Smooth muscle cell (in vitro differentiated cells): ENCODE data around the gene NPTXR. TPM values are rescaled to one million over a fixed set of nuclear protein-coding genes. Genes with fewer than 3 reads are reported as not detected.

Source experiments
- DNase-seq: peaks from one replicate; lab custom pipeline; 2025; ENCODE audit not compliant: unreplicated experiment; lab: John Stamatoyannopoulos, UW
- H2AFZ ChIP-seq: fragments of 200-600 bp; sonication (generic); 2 replicates; pipeline ENCODE4 v1.6.0; 2016; ENCODE audit warnings: antibody characterized with exemption, low read depth, mild to moderate bottlenecking
- H3F3A ChIP-seq: fragments of 200-600 bp; sonication (generic); 2 replicates; pipeline ENCODE4 v1.6.0; 2017; ENCODE audit warnings: antibody characterized with exemption, low read depth
- H3K27ac ChIP-seq: fragments of 200-600 bp; sonication (generic); 2 replicates; pipeline ENCODE4 v1.5.1; 2016; ENCODE audit warnings: low read depth, mild to moderate bottlenecking
- H3K27me3 ChIP-seq: fragments of 200-600 bp; sonication (generic); 2 replicates; pipeline ENCODE4 v1.6.1; 2016; ENCODE audit warnings: low read depth, mild to moderate bottlenecking
- H3K36me3 ChIP-seq: fragments of 200-600 bp; sonication (generic); 2 replicates; pipeline ENCODE4 v1.5.1; 2016; ENCODE audit warnings: low read depth
- H3K4me1 ChIP-seq: fragments of 200-600 bp; sonication (generic); 2 replicates; pipeline ENCODE4 v1.5.1; 2016; ENCODE audit warnings: low read depth
- H3K4me2 ChIP-seq: fragments of 200-600 bp; sonication (generic); 2 replicates; pipeline ENCODE4 v1.6.0; 2016; ENCODE audit warnings: mild to moderate bottlenecking
- H3K4me3 ChIP-seq: fragments of 200-600 bp; sonication (generic); 2 replicates; pipeline ENCODE4 v1.5.1; 2016; ENCODE audit warnings: mild to moderate bottlenecking
- H3K79me2 ChIP-seq: fragments of 200-600 bp; sonication (generic); 2 replicates; pipeline ENCODE4 v1.6.0; 2016; ENCODE audit warnings: low read depth, mild to moderate bottlenecking
- H3K9ac ChIP-seq: fragments of 200-600 bp; sonication (generic); 2 replicates; pipeline ENCODE4 v1.6.0; 2016; ENCODE audit warnings: low read depth
- H3K9me3 ChIP-seq: fragments of 200-600 bp; sonication (generic); replicated peaks from 2 replicates; pipeline ENCODE4 v1.5.1; 2016; ENCODE audit warnings: low read depth
- H4K20me1 ChIP-seq: fragments of 200-600 bp; sonication (generic); 2 replicates; pipeline ENCODE4 v1.6.0; 2016; ENCODE audit warnings: low read depth
- WGBS: methylation state at CpG from one replicate; pipeline ENCODE4 v1.1.7; 2016; ENCODE audit warnings: low lambda C conversion rate; 5-methylcytosine and 5-hydroxymethylcytosine counted together
- polyA plus RNA-seq: library from polyadenylated mRNA; unstranded; fragments of >200 nt; fragmentation: Nextera tagmentation; extraction: Ambion mirVana; gene quantifications from 2 replicates; pipeline ENCODE4 v1.2.1, GENCODE V29; 2016
- total RNA-seq: library from RNA; depleted of rRNA; stranded (reverse); fragments of >200 nt; gene quantifications from 2 replicates; pipeline ENCODE4 v1.2.3, GENCODE V29; 2014
- TF ChIP-seq, protein P1 (sequence below): fragments of 200-600 bp; sonication (generic); IDR thresholded peaks from 2 replicates; pipeline ENCODE4 v1.5.1; 2017; ENCODE audit warnings: borderline replicate concordance, mild to moderate bottlenecking, antibody characterized with exemption; ENCODE audit not compliant: insufficient read depth, poor library complexity, severe bottlenecking

The NPTXR gene
- total RNA-seq (1.3 and 2.0 TPM in 2 replicates), polyA plus RNA-seq (3.2 and 3.9 TPM in 2 replicates)

DNA sequence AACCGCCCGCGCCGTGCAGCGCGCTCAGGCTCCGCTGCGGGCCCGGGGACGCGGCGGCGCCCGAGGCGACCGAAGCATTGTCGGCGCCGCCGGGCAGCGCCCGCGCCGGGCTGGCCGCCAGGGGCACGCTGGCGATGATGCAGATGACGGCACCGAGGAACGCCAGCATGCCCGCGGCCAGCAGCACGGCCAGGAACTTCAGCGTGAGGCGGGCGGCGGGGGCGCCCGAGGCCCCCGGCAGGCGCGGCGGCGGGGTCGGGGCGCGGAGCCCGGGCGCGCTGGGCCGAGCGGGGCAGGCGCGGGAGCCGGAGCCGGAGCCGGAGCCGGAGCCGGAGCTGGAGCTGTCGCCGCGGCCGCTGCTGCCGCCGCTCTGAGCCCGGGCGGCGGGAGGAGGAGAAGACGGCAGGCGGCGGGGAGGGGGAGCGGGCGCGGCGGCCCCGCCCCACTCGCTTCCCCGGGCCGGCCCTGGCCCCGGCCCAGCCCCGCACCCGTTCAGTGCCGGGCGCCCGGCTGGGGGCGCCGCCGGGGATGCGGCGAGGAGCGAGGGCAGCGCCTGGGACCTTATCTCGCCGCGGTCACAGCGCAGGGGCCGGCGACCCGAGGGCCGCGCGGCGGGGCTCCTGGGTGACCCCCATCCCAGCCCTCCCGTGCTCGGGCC, at the start of gene NPTXR:
Gene NPTXR (minus strand): TSS at position 372 of the 658 bp plus-strand sequence.
- H3K9me3 ChIP-seq = no peaks in the 10 kb centered on the region
- peak; percentile 48 for DNase-seq
- H3K27me3 ChIP-seq = peaks cover 17% of the 10 kb centered on the region
- H3K9ac ChIP-seq = no peak within 1 kb of the TSS
- H3K27ac ChIP-seq = no peak within 1 kb of the TSS
- H3K36me3 ChIP-seq = no peaks in the 10 kb centered on the region
- peak within 1 kb of the TSS; percentile 59 for H3K4me3 ChIP-seq
- H4K20me1 ChIP-seq = no peaks in the 10 kb centered on the region
- H3K79me2 ChIP-seq = no peaks in the 10 kb centered on the region
- H3K4me2 ChIP-seq = peak within 1 kb of the TSS; percentile 86
- no peaks in the 10 kb centered on the region for H3K4me1 ChIP-seq
- peaks cover 7% of the 10 kb centered on the region for H3F3A ChIP-seq
- peak within 1 kb of the TSS; percentile 75 for H2AFZ ChIP-seq
- 2% methylated on average over 70 of the region's 105 CpGs for WGBS
- TF ChIP-seq, protein P1, sequence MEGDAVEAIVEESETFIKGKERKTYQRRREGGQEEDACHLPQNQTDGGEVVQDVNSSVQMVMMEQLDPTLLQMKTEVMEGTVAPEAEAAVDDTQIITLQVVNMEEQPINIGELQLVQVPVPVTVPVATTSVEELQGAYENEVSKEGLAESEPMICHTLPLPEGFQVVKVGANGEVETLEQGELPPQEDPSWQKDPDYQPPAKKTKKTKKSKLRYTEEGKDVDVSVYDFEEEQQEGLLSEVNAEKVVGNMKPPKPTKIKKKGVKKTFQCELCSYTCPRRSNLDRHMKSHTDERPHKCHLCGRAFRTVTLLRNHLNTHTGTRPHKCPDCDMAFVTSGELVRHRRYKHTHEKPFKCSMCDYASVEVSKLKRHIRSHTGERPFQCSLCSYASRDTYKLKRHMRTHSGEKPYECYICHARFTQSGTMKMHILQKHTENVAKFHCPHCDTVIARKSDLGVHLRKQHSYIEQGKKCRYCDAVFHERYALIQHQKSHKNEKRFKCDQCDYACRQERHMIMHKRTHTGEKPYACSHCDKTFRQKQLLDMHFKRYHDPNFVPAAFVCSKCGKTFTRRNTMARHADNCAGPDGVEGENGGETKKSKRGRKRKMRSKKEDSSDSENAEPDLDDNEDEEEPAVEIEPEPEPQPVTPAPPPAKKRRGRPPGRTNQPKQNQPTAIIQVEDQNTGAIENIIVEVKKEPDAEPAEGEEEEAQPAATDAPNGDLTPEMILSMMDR = no peak

DNA sequence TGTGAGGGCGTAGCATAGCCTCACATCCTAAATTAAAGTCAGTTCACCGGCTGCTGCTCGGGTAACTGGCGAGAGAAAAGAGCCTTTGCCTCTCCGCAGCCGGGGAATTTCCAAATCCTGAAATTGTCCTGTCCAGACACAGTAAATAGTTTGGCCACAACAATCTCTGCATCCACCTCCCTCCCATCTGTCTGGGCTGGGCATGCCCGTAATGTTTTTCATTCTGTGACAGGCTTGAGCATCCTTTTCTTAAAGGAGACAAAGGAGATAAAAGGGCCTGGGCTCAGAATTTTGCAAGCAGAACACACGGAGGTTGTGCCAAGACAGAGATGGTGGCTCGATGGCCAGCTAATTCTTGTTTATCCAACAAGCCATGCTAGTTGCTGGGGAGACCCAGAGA, 47.4 kb upstream of the NPTXR start:
- no peak for DNase-seq
- Histone ChIP-seq H3K4me3 (no peak overlapping the region), H3K9ac (no peak overlapping the region), H3K27ac (no peak overlapping the region), H3K79me2 (no peaks in the 10 kb centered on the region), H3K27me3 (no peaks in the 10 kb centered on the region), H4K20me1 (no peaks in the 10 kb centered on the region), H2AFZ (no peak overlapping the region), H3K4me1 (no peaks in the 10 kb centered on the region), H3K9me3 (no peaks in the 10 kb centered on the region), H3K4me2 (no peak overlapping the region), H3F3A (no peaks in the 10 kb centered on the region), H3K36me3 (no peaks in the 10 kb centered on the region)
- TF ChIP-seq, protein P1 = no peak
- 75% methylated on average over 9 of the region's 9 CpGs for WGBS

- 90% methylated on average over 5 of the region's 5 CpGs for WGBS
These were observed 46.5 kb upstream of the NPTXR start for GRCh38 chr22:38890377-38890776.

More at GRCh38 chr22:38890377-38890776, 46.5 kb upstream of the NPTXR start:
- Histone ChIP-seq H4K20me1 (no peaks in the 10 kb centered on the region), H3K27me3 (no peaks in the 10 kb centered on the region), H3K79me2 (no peaks in the 10 kb centered on the region), H2AFZ (no peak overlapping the region), H3K27ac (no peak overlapping the region), H3K4me1 (no peaks in the 10 kb centered on the region), H3K36me3 (no peaks in the 10 kb centered on the region), H3K4me3 (no peak overlapping the region), H3F3A (no peaks in the 10 kb centered on the region), H3K4me2 (no peak overlapping the region), H3K9ac (no peak overlapping the region), H3K9me3 (no peaks in the 10 kb centered on the region)
- TF ChIP-seq, protein P1 = no peak
- no peak for DNase-seq
